RWPE2 (cell line): Measurements from ENCODE around the gene GTF2IRD1.

Experiments
- ATAC-seq: fragments of 200-7000 bp; cut with Tn5 transposase; 3 replicates; pipeline ENCODE4 v1.9.1; 2021; ENCODE audit warnings: low read depth
- DNase-seq: peaks from one replicate; pipeline ENCODE4 v3.0.0-alpha.2; 2020; ENCODE audit warnings: low spot score
- H3K27ac ChIP-seq: fragments of 450-650 bp; 2 replicates; pipeline ENCODE4 v1.5.1; 2017; ENCODE audit warnings: mild to moderate bottlenecking; ENCODE audit not compliant: poor library complexity, severe bottlenecking
- H3K27me3 ChIP-seq: fragments of 250-450 bp; sonication (Bioruptor Pico); 2 replicates; pipeline ENCODE4 v1.5.1; 2021; ENCODE audit warnings: mild to moderate bottlenecking, moderate library complexity; ENCODE audit not compliant: insufficient read depth, poor library complexity, severe bottlenecking
- H3K36me3 ChIP-seq: fragments of 250-450 bp; sonication (Bioruptor Pico); 2 replicates; pipeline ENCODE4 v1.5.1; 2020; ENCODE audit warnings: low read depth, mild to moderate bottlenecking, moderate library complexity
- H3K4me1 ChIP-seq: fragments of 250-450 bp; sonication (Bioruptor Pico); 2 replicates; pipeline ENCODE4 v1.5.1; 2021; ENCODE audit warnings: mild to moderate bottlenecking, moderate library complexity; ENCODE audit not compliant: insufficient read depth, poor library complexity, severe bottlenecking
- H3K4me3 ChIP-seq: fragments of 250-450 bp; sonication (Bioruptor Pico); 2 replicates; pipeline ENCODE4 v1.5.1; 2021; ENCODE audit warnings: mild to moderate bottlenecking, moderate library complexity; ENCODE audit not compliant: severe bottlenecking
- H3K9me3 ChIP-seq: fragments of 250-450 bp; sonication (Bioruptor Pico); 2 replicates; pipeline ENCODE4 v1.5.1; 2021; ENCODE audit warnings: mild to moderate bottlenecking, moderate library complexity; ENCODE audit not compliant: severe bottlenecking
- CTCF ChIP-seq: fragments of 450-650 bp; IDR thresholded peaks from one replicate; pipeline ENCODE4 v1.5.1; 2017; ENCODE audit warnings: mild to moderate bottlenecking, moderate library complexity; ENCODE audit not compliant: poor library complexity, severe bottlenecking

The GTF2IRD1 gene

GRCh38 chr7:74453322-74454011 is at the start of gene GTF2IRD1:
Gene GTF2IRD1 (plus strand): TSS chr7:74453906. CDS start chr7:74508081, 54,175 bp downstream.
- no peak for TF ChIP-seq CTCF
- peaks cover 6% of the 10 kb centered on the region; the same call in 1 of the 2 replicates for H3K36me3 ChIP-seq
- peak within 1 kb of the TSS; percentile 53 for H3K4me3 ChIP-seq
- peaks cover 11% of the 10 kb centered on the region for H3K4me1 ChIP-seq
- H3K27ac ChIP-seq, result peak within 1 kb of the TSS; percentile 92
- no peaks in the 10 kb centered on the region for H3K27me3 ChIP-seq
- ATAC-seq (peak; percentile 66), DNase-seq (no peak)
- H3K9me3 ChIP-seq, result no peaks in the 10 kb centered on the region

GRCh38 chr7:74404388-74404700 is 49.4 kb upstream of the GTF2IRD1 start:
- no peak for ATAC-seq
- H3K9me3 ChIP-seq, result no peaks in the 10 kb centered on the region
- no peak for TF ChIP-seq CTCF
- H3K27me3 ChIP-seq, result no peaks in the 10 kb centered on the region
- no peak overlapping the region for H3K27ac ChIP-seq
- H3K36me3 ChIP-seq, result peaks cover 6% of the 10 kb centered on the region
- H3K4me1 ChIP-seq, result no peaks in the 10 kb centered on the region
- no peak overlapping the region for H3K4me3 ChIP-seq
- no peak for DNase-seq

GRCh38 chr7:74404741-74405140 is 49.0 kb upstream of the GTF2IRD1 start:
- no peak overlapping the region for H3K4me3 ChIP-seq
- DNase-seq (no peak), ATAC-seq (no peak)
- H3K27ac ChIP-seq, result no peak overlapping the region
- no peaks in the 10 kb centered on the region for H3K27me3 ChIP-seq
- no peaks in the 10 kb centered on the region for H3K4me1 ChIP-seq
- no peaks in the 10 kb centered on the region for H3K9me3 ChIP-seq
- H3K36me3 ChIP-seq, result peaks cover 6% of the 10 kb centered on the region
- no peak for TF ChIP-seq CTCF

GRCh38 chr7:74405191-74405898 is 48.4 kb upstream of the GTF2IRD1 start:
- ATAC-seq, result peak; percentile 26; the same call in 1 of the 3 replicates
- no peak for DNase-seq
- peaks cover 6% of the 10 kb centered on the region for H3K36me3 ChIP-seq
- H3K27ac ChIP-seq, result no peak overlapping the region
- H3K4me1 ChIP-seq, result no peaks in the 10 kb centered on the region
- no peaks in the 10 kb centered on the region for H3K9me3 ChIP-seq
- H3K27me3 ChIP-seq, result no peaks in the 10 kb centered on the region
- H3K4me3 ChIP-seq, result no peak overlapping the region
- peak; percentile 53 for TF ChIP-seq CTCF
